Activated T-cell treated with anti-CD3 and anti-CD28 coated beads for 1 hour (primary cell): ENCODE measurements around the gene INF2.
A peak's percentile ranks its signal among the peaks of the same experiment; 100 is the strongest.

Experiments used
- DNase-seq: peaks from one replicate; pipeline ENCODE4 v3.0.0-alpha.2; 2020; ENCODE audit warnings: low read depth

The INF2 gene

GRCh38 chr14:104703269-104703668 is 13.9 kb downstream of the INF2 start:
- DNase-seq, result no peak

GRCh38 chr14:104704252-104704651 is 14.8 kb downstream of the INF2 start:
- no peak for DNase-seq

GRCh38 chr14:104705340-104706047 is 16.1 kb downstream of the INF2 start:
- DNase-seq, result no peak

GRCh38 chr14:104706733-104707607 is 17.6 kb downstream of the INF2 start:
- no peak for DNase-seq

GRCh38 chr14:104707608-104708595 is 18.5 kb downstream of the INF2 start:
- no peak for DNase-seq

GRCh38 chr14:104708606-104709268 is 19.3 kb downstream of the INF2 start:
- peak; percentile 68 for DNase-seq

- no peak for DNase-seq
Measured at GRCh38 chr14:104709387-104710039, 20.1 kb downstream of the INF2 start.

- no peak for DNase-seq
Measured at GRCh38 chr14:104710071-104710735, 20.8 kb downstream of the INF2 start.

- DNase-seq, result no peak
Measured at GRCh38 chr14:104712881-104713734, 23.7 kb downstream of the INF2 start.

- no peak for DNase-seq
Measured at GRCh38 chr14:104714066-104714465, 24.6 kb downstream of the INF2 start.

GRCh38 chr14:104714681-104715080 is 25.3 kb downstream of the INF2 start:
- DNase-seq, result no peak

- DNase-seq, result no peak
Measured at GRCh38 chr14:104715416-104715815, 26.0 kb downstream of the INF2 start.

GRCh38 chr14:104715871-104716270 is 26.5 kb downstream of the INF2 start:
- no peak for DNase-seq

GRCh38 chr14:104717137-104717536 is 27.7 kb downstream of the INF2 start:
- no peak for DNase-seq

GRCh38 chr14:104717646-104718045 is 28.2 kb downstream of the INF2 start:
- no peak for DNase-seq

- DNase-seq, result no peak
Measured at GRCh38 chr14:104718147-104718546, 28.7 kb downstream of the INF2 start.

GRCh38 chr14:104718871-104719270 is 29.5 kb downstream of the INF2 start:
- no peak for DNase-seq

- DNase-seq, result no peak
Measured at GRCh38 chr14:104719343-104719742, 29.9 kb downstream of the INF2 start.
